OCI-LY1 (cell line): ENCODE data around the gene RASSF8.

ENCODE experiments used
- H2AFZ ChIP-seq: fragments of 200-600 bp; sonication (generic), shearing (Covaris generic); 2 replicates; pipeline ENCODE4 v1.6.0; 2014; ENCODE audit warnings: antibody characterized with exemption, mild to moderate bottlenecking, low read length
- H3F3A ChIP-seq: fragments of 200-600 bp; sonication (generic), shearing (Covaris generic); 2 replicates; pipeline ENCODE4 v1.6.0; 2014; ENCODE audit warnings: mild to moderate bottlenecking, antibody characterized with exemption, low read length, moderate library complexity; ENCODE audit not compliant: insufficient read depth
- H3K27ac ChIP-seq: fragments of 200-600 bp; sonication (generic); 2 replicates; pipeline ENCODE4 v1.5.1; 2014; ENCODE audit warnings: low read length, mixed run types, mild to moderate bottlenecking, low read depth; ENCODE audit not compliant: poor library complexity, severe bottlenecking
- H3K27me3 ChIP-seq: fragments of 200-600 bp; sonication (generic); 2 replicates; pipeline ENCODE4 v1.6.0; 2014; ENCODE audit warnings: antibody characterized with exemption, mild to moderate bottlenecking, low read length, moderate library complexity; ENCODE audit not compliant: insufficient read depth
- H3K36me3 ChIP-seq: fragments of 200-600 bp; sonication (generic); 2 replicates; pipeline ENCODE4 v1.6.1; 2014; ENCODE audit warnings: mild to moderate bottlenecking, antibody characterized with exemption, low read length, moderate library complexity, mixed read lengths; ENCODE audit not compliant: insufficient read depth
- H3K4me1 ChIP-seq: fragments of 200-600 bp; sonication (generic); 2 replicates; pipeline ENCODE4 v1.5.1; 2014; ENCODE audit warnings: mild to moderate bottlenecking, low read length, moderate library complexity; ENCODE audit not compliant: insufficient read depth, severe bottlenecking
- H3K4me2 ChIP-seq: fragments of 200-600 bp; sonication (generic), shearing (Covaris generic); 2 replicates; pipeline ENCODE4 v1.6.1; 2014; ENCODE audit warnings: low read length
- H3K4me3 ChIP-seq: fragments of 200-600 bp; sonication (generic); 2 replicates; pipeline ENCODE4 v1.5.1; 2014; ENCODE audit warnings: low read length, low read depth, mild to moderate bottlenecking, mixed read lengths; ENCODE audit not compliant: poor library complexity, severe bottlenecking
- H3K79me2 ChIP-seq: fragments of 200-600 bp; shearing (Covaris generic); 2 replicates; pipeline ENCODE4 v1.6.1; 2016; ENCODE audit warnings: mixed run types, low read length, mixed read lengths; ENCODE audit not compliant: insufficient read depth
- H3K9ac ChIP-seq: fragments of 200-600 bp; sonication (generic), shearing (Covaris generic); 2 replicates; pipeline ENCODE4 v1.6.1; 2014; ENCODE audit warnings: mild to moderate bottlenecking, low read length, mixed read lengths
- H3K9me2 ChIP-seq: fragments of 200-600 bp; sonication (generic), shearing (Covaris generic); 2 replicates; pipeline ENCODE4 v1.6.1; 2014; ENCODE audit warnings: low read depth, mild to moderate bottlenecking, low read length, mixed read lengths
- H3K9me3 ChIP-seq: fragments of 200-600 bp; shearing (Covaris generic); 2 replicates; pipeline ENCODE4 v1.6.1; 2014; ENCODE audit warnings: low read length, mixed read lengths
- H4K20me1 ChIP-seq: fragments of 200-600 bp; sonication (generic), shearing (Covaris generic); 2 replicates; pipeline ENCODE4 v1.6.0; 2016; ENCODE audit warnings: mild to moderate bottlenecking, low read length; ENCODE audit not compliant: insufficient read depth
- EZH2 ChIP-seq: fragments of 200-600 bp; sonication (generic), shearing (Covaris generic); IDR thresholded peaks from 2 replicates; pipeline ENCODE4 v1.8.0; 2017; ENCODE audit warnings: borderline replicate concordance, mixed run types, mild to moderate bottlenecking, antibody characterized with exemption, low read length, moderate library complexity, mixed read lengths
- TF ChIP-seq, protein P1 (sequence below): fragments of 200-600 bp; sonication (generic), shearing (Covaris generic); IDR thresholded peaks from 2 replicates; pipeline ENCODE4 v1.5.1; 2017; ENCODE audit warnings: mild to moderate bottlenecking, antibody characterized with exemption, low read length, moderate library complexity, mixed read lengths

Gene RASSF8

DNA sequence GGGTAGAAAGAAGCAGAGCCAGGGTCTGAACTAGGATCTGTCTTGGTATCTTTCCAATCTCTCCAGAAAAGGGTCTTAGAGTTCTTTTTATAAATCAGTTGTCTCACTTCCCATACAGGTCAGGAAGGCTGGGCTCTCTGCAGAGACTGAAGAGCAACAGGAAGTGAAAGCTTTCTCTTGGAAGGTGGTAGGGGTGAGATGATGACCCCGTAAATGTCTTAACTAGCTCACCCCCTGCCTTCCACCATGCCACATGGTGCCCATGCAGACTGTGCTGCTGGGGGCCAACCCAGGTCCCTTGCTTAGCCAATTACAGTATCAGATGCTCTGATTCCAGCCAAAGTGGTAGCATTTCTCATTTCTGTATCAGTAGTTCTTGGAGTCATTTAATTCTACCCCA, 17.6 kb upstream of the RASSF8 start:
- H3F3A ChIP-seq: no peaks in the 10 kb centered on the region
- no peaks in the 10 kb centered on the region for H3K9me3 ChIP-seq
- TF ChIP-seq, protein P1, sequence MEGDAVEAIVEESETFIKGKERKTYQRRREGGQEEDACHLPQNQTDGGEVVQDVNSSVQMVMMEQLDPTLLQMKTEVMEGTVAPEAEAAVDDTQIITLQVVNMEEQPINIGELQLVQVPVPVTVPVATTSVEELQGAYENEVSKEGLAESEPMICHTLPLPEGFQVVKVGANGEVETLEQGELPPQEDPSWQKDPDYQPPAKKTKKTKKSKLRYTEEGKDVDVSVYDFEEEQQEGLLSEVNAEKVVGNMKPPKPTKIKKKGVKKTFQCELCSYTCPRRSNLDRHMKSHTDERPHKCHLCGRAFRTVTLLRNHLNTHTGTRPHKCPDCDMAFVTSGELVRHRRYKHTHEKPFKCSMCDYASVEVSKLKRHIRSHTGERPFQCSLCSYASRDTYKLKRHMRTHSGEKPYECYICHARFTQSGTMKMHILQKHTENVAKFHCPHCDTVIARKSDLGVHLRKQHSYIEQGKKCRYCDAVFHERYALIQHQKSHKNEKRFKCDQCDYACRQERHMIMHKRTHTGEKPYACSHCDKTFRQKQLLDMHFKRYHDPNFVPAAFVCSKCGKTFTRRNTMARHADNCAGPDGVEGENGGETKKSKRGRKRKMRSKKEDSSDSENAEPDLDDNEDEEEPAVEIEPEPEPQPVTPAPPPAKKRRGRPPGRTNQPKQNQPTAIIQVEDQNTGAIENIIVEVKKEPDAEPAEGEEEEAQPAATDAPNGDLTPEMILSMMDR: no peak
- TF ChIP-seq EZH2: no peak
- no peaks in the 10 kb centered on the region for H4K20me1 ChIP-seq
- no peak overlapping the region for H3K4me2 ChIP-seq
- H3K9me2 ChIP-seq: no peaks in the 10 kb centered on the region
- H3K9ac ChIP-seq: no peak overlapping the region
- H3K79me2 ChIP-seq: no peaks in the 10 kb centered on the region
- H3K4me3 ChIP-seq: no peak overlapping the region
- H3K36me3 ChIP-seq: no peaks in the 10 kb centered on the region
- H3K4me1 ChIP-seq: no peaks in the 10 kb centered on the region
- no peak overlapping the region for H2AFZ ChIP-seq
- H3K27me3 ChIP-seq: no peaks in the 10 kb centered on the region
- no peak overlapping the region for H3K27ac ChIP-seq

DNA sequence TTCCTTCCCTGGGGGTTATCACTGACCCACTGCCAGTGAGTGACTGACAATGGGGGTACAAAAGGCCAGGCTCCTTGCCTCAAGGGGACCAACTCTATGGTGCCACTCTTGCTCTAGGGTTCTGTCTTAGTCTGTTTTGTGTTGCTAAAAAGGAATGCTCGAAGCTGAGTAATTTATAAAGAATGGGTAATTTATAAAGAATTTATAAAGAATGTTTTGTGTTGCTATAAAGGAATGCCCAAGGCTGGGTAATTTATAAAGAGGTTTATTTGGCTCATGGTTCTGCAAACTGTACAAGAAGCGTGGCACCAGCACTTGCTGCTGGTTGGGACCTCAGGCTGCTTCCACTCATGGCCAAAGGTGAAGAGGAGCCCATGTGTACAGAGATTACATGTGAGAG, 15.8 kb upstream of the RASSF8 start:
- H3K4me3 ChIP-seq: no peak overlapping the region
- H3K9ac ChIP-seq: no peak overlapping the region
- H3K27ac ChIP-seq: no peak overlapping the region
- H3K27me3 ChIP-seq: no peaks in the 10 kb centered on the region
- no peaks in the 10 kb centered on the region for H3K36me3 ChIP-seq
- no peaks in the 10 kb centered on the region for H3K9me3 ChIP-seq
- no peak overlapping the region for H3K4me2 ChIP-seq
- H3K79me2 ChIP-seq: no peaks in the 10 kb centered on the region
- H4K20me1 ChIP-seq: no peaks in the 10 kb centered on the region
- H3K9me2 ChIP-seq: no peaks in the 10 kb centered on the region
- H3F3A ChIP-seq: no peaks in the 10 kb centered on the region
- no peaks in the 10 kb centered on the region for H3K4me1 ChIP-seq
- TF ChIP-seq, protein P1: no peak
- TF ChIP-seq EZH2: no peak
- H2AFZ ChIP-seq: no peak overlapping the region

DNA sequence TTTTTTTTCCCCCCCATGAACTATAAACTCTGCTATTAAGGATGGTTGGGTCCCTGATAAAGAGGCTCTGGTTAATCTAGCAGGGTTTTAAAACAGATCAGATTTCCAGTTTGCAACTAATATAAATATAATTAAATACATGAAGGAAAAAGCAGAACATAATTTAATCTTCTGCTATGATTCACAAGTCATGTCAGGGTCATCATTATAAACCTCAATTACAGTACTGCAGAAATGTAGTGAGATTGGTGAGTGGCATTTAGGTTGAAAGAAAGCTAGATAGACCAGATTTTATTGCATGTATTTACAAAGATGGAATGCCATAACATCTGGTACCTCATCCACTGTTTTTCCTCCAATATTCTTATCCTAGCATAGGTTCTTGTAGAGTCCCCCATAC, 14.5 kb upstream of the RASSF8 start:
- Histone ChIP-seq H3K27ac (no peak overlapping the region), H3K9ac (no peak overlapping the region), H3K4me2 (no peak overlapping the region), H3K9me2 (no peaks in the 10 kb centered on the region), H3K9me3 (no peaks in the 10 kb centered on the region), H3K27me3 (no peaks in the 10 kb centered on the region), H3K36me3 (no peaks in the 10 kb centered on the region), H4K20me1 (no peaks in the 10 kb centered on the region), H3K4me1 (no peaks in the 10 kb centered on the region), H3K4me3 (no peak overlapping the region), H3F3A (no peaks in the 10 kb centered on the region), H3K79me2 (no peaks in the 10 kb centered on the region), H2AFZ (no peak overlapping the region)
- TF ChIP-seq, protein P1: no peak
- no peak for TF ChIP-seq EZH2
